ENCODE results near the gene BEGAIN. TPM values are rescaled to one million over a fixed set of nuclear protein-coding genes. Genes with fewer than 3 reads are reported as not detected.
A peak's percentile ranks its signal among the peaks of the same experiment; 100 is the strongest.

The BEGAIN gene
- total RNA-seq, 4 donors from 2014 or later, result 0.25 to 0.49 (median 0.26) TPM; not detected in 1

- Histone ChIP-seq H3K27me3 (peaks cover 15 to 39% (median 31%) of the 10 kb centered on the region in 3 donors), H3K9me3 (no peaks in the 10 kb centered on the region), H3K27ac (no peak overlapping the region), H3K4me1 (peaks cover 0 to 5% of the 10 kb centered on the region in 2 donors), H3K4me3 (no peak overlapping the region), H3K36me3 (no peaks in the 10 kb centered on the region)
- in situ Hi-C loops (cut with MboI; ENCODE audit: low sequenced_read_pairs in 4 of 4), result no loop called here
- no peak for TF ChIP-seq CTCF (IDR thresholded peaks at IDR 0.05 in 4 of 5, conservative IDR thresholded peaks at IDR 0.05 in 1 of 5)
- TF ChIP-seq POLR2A (IDR thresholded peaks at IDR 0.05), result no peak
- DNase-seq (no peak), ATAC-seq (no peak)
- intact Hi-C loops (cut with DNase I; ENCODE audit: low total_unique reads), result no loop called here
These were observed 15.4 kb downstream of the BEGAIN start for GRCh38 chr14:100571837-100572236.

- in situ Hi-C loops (cut with MboI; ENCODE audit: low sequenced_read_pairs in 4 of 4) (no loop called here), intact Hi-C loops (cut with DNase I; ENCODE audit: low total_unique reads) (no loop called here)
- Histone ChIP-seq H3K4me3 (no peak overlapping the region), H3K9me3 (no peaks in the 10 kb centered on the region), H3K27me3 (peaks cover 15 to 49% (median 32%) of the 10 kb centered on the region in 3 donors), H3K4me1 (peaks cover 0 to 5% of the 10 kb centered on the region in 2 donors), H3K36me3 (no peaks in the 10 kb centered on the region), H3K27ac (no peak overlapping the region)
- ATAC-seq (no peak), DNase-seq (no peak)
- no peak for TF ChIP-seq POLR2A (IDR thresholded peaks at IDR 0.05)
- TF ChIP-seq CTCF (IDR thresholded peaks at IDR 0.05 in 4 of 5, conservative IDR thresholded peaks at IDR 0.05 in 1 of 5), result no peak
These were observed 16.3 kb downstream of the BEGAIN start for GRCh38 chr14:100570726-100571454.

- intact Hi-C loops (cut with DNase I; ENCODE audit: low total_unique reads), result loop anchor here (10.0 kb wide), 1 partner anchor 95 kb away; no protein-coding TSS in a partner anchor
- H3K9me3 ChIP-seq, result no peaks in the 10 kb centered on the region
- DNase-seq (no peak), ATAC-seq (no peak)
- no peak overlapping the region for H3K4me3 ChIP-seq
- in situ Hi-C loops (cut with MboI; ENCODE audit: low sequenced_read_pairs in 4 of 4), result no loop called here
- no peaks in the 10 kb centered on the region for H3K36me3 ChIP-seq
- TF ChIP-seq POLR2A (IDR thresholded peaks at IDR 0.05) (no peak), CTCF (IDR thresholded peaks at IDR 0.05 in 4 of 5, conservative IDR thresholded peaks at IDR 0.05 in 1 of 5) (no peak)
- peaks cover 0 to 5% of the 10 kb centered on the region in 2 donors for H3K4me1 ChIP-seq
- H3K27me3 ChIP-seq, result peaks cover 15 to 49% (median 32%) of the 10 kb centered on the region in 3 donors
- no peak overlapping the region for H3K27ac ChIP-seq
These were observed 17.4 kb downstream of the BEGAIN start for GRCh38 chr14:100569734-100570286.

GRCh38 chr14:100568998-100569733 is 18.1 kb downstream of the BEGAIN start:
- no peak overlapping the region for H3K27ac ChIP-seq
- peaks cover 15 to 49% (median 32%) of the 10 kb centered on the region in 3 donors for H3K27me3 ChIP-seq
- in situ Hi-C loops (cut with MboI; ENCODE audit: low sequenced_read_pairs in 4 of 4) (no loop called here), intact Hi-C loops (cut with DNase I; ENCODE audit: low total_unique reads) (loop anchor here (10.0 kb wide), 1 partner anchor 94 kb away; no protein-coding TSS in a partner anchor)
- H3K36me3 ChIP-seq, result no peaks in the 10 kb centered on the region
- no peaks in the 10 kb centered on the region for H3K9me3 ChIP-seq
- DNase-seq (no peak), ATAC-seq (no peak)
- H3K4me3 ChIP-seq, result peak overlapping the region in 1 of 4 donors; percentile 49
- peaks cover 0 to 5% of the 10 kb centered on the region in 2 donors for H3K4me1 ChIP-seq
- TF ChIP-seq POLR2A (IDR thresholded peaks at IDR 0.05), result no peak
- no peak for TF ChIP-seq CTCF (IDR thresholded peaks at IDR 0.05 in 4 of 5, conservative IDR thresholded peaks at IDR 0.05 in 1 of 5)

All from gastrocnemius medialis (tissue), 4 donors.